ENCODE data around the gene MYOCOS.
"Not testable (repeated sequence)": the region's sequence is repeated elsewhere in the genome, so short reads cannot be mapped to it uniquely, and the experiment has no call there.

Gene MYOCOS

DNA sequence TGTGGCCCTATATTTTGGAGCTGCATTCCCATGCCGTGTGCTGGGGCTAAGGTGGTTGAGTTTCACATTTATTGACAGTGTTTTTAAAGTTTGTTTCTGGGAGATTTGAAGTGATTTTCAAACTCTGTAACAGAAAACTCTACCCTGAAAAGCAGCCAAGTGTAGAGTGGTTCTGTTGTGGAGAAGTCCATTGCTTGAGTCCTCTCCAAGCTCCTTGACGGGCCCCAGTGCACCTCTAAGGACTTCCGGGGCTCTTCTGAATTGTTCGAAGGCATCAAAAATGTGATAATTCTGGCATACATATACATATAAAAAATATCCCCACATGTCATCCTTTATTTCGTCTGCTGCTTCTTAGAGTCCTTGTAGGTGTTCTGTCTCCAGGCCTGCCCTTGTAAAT lies 5.0 kb downstream of the MYOCOS start:
- DNase-seq = no peak

DNA sequence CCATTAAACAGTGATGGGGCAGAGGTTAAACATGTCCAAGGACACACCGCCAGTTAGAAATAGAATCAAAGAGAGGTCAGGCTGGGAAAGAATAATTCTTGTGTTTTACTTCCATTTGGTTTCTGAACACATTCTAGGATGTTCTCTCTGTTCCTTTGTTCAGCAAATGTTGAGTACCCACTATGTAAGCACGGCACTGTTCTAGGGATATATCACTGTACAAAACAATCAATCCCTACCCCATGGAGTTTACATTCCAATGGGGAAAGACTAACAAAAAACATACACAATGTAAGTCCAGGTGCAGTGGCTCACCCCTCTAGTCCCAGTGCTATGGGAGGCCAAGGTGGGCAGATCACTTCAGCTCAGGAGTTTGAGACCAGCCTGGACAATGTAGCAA lies 6.2 kb downstream of the MYOCOS start:
- no peak for DNase-seq

DNA sequence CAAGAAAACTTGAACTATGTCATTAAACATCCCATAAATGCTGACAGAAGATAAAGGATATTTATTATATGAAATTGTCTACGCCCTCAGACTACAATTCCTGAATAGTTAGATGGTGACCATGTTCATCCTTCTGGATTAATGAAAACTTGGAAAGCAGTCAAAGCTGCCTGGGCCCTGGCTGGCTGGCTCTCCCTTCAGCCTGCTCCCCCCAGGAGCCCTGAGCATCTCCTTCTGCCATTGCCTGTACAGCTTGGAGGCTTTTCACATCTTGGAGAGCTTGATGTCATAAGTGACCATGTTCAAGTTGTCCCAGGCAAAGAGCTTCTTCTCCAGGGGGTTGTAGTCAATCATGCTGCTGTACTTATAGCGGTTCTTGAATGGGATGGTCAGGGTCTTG lies 13.6 kb downstream of the MYOCOS start:
- DNase-seq = no peak

DNA sequence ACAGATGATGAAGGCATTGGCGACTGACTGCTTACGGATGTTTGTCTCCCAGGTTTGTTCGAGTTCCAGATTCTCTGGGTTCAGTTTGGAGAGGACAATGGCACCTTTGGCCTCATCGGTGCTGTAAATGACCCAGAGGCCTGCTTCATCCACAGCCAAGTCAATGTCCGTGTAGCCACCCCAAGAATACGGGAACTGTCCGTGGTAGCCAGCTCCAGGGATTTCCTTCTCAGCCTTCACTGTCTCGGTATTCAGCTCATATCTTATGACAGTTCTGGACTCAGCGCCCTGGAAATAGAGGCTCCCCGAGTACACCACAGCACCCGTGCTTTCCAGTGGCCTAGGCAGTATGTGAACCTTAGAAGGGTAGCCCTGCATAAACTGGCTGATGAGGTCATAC lies 14.1 kb downstream of the MYOCOS start:
- DNase-seq = no peak

DNA sequence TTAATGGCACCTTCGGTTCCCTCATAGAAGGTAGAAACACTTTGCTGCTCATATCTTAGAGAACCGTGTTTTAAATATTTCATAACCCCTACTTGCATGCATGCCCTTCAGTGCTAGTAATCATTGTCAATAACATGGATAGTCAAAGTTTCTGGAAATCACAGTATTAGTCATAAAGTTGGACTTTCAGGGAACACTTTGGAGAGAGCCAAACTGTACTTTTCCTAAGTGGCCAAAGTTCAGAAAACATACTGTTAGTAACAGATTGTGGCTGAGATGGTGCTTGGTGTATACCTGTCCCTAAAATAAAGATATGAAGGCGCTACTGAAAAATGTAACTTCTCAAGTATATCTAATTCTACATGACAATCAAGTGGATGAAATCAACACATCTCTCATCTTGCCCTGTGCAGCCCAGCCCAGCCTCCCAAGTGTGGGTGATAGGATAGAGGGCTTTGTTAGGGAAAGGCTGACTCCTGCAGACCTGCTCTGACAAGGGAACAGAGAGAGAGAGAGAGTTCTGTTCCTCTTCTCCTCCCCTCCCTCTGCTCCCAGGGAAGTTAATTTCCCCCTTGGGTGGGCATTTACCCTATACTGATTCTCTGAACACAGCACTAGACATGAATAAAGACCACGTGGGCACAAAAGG lies 16.0 kb downstream of the MYOCOS start:
- DNase-seq = no peak

DNA sequence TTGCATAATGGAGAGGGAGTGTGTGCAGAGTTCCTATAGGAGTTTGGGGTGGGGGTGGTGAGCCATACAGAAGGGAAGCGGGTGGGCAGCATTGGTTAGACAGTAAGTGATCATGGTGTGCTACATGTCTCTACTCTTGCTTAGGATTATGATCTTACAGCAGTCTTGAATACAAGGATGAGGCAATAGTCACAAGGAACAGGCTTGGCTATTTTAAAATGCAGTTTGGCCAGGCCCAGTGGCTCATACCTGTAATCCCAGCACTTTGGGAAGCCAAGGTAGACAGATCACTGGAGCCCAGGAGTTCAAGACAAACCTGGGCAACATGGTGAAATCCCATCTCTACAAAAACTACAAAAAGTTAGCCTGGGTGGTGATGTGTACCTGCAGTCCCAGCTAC lies 18.2 kb downstream of the MYOCOS start:
- no peak for DNase-seq

DNA sequence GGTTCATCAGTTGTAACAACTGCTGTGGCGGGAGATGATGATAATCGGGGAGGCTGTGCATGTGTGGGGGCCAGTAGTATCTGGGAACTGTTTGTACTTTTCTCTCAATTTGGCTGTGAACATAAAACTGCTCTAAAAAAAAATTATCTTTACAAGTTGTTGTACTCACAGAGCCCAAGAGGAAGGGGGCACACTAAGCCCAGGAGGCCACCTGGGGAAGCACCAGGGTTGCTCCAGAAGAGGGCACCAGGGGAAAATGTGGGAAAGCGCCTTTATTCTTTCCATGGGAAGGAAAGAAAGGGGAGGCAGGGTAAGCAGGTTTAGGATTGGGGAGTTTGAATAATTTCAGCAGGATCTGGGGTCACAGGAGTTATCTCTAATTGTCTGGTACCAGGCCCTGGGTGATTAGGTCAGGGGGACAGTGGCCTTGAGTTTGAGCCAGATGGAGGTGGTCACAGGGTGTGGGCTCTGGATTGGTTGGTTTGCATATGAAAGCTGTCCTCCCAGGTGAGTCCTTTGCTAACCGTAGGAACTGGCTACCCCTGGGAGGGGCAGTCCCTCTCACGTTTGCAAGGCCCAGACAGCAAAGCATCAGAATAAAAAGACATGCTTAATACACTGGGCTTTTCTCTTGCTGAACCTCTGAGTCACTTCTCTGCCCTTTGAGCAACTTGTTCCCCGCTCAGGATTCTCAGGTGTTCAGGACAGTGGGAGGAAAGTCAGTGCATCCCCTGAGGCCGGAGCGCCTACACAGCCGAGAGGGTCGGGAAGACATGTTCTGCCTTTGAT lies 19.2 kb downstream of the MYOCOS start:
- no peak for DNase-seq

DNA sequence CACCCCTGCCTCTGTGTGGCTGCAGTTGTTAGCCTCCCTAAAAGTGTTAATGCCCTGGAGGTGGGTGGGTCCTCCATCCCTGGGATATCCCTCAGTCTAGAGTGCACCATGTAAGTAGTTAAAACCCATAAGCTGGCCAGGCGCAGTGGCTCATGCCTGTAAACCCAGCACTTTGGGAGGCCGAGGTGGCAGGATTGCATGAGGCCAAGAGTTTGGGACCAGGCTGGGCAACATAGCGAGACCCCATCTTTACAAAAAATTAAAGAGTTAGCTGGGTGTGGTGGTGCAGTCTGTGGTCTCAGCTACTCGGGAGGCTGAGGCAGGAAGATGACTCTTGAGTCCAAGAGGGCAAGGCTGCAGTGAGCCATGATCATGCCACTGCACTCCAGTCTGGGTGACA lies 20.2 kb downstream of the MYOCOS start:
- DNase-seq = no peak

DNA sequence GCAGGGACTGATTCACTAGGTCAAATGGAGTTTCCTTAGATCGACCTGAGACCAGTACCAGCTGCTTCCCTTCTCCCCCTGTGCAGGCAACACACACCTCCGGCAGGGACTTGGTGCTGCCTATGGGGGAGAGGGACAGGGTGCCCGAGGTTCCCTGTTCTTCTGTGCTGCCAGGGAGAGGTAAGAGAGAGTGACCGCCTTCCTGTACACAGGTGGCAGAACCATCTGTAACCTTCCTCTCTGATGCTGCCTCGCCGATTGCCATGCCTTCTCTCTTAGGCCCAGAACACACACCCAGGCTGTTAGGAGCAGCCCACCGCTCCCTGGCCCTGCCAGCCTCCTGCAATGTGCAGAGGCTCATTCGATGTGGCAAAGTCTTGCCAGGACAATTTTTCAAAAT lies 21.1 kb downstream of the MYOCOS start:
- no peak for DNase-seq

DNA sequence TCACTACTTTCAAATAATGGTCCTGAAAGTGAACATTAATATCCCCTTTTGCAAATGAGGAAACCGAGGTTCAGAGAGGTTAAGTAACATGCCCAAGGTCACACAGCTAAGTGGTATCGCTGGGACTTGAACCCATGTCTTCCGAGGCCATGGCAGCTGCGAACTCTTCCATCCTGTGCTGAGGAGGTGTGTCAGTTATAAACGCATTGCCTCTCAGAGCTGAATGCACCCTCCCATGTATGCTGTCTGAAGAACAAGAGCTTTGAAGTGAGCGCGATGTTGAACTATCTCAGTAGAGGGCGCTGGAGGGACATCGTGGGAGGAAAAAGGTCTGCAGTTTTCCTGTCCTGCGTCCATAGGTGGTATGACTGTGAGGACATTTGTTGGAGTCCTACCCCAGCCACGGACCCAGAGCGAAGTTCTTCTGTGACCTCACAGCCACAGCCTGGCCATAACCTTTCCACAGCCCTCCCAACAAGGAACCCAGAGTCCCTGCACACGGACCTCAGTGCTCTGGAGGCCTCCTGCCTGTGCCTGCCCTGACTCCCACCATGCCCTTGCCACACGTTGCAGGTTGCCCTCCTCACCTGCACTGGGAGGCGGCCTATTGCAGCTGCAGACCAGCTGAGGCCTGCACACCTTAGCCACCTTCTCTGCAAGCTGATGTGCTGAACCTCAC lies 22.9 kb downstream of the MYOCOS start:
- peak; percentile 79 for DNase-seq

DNA sequence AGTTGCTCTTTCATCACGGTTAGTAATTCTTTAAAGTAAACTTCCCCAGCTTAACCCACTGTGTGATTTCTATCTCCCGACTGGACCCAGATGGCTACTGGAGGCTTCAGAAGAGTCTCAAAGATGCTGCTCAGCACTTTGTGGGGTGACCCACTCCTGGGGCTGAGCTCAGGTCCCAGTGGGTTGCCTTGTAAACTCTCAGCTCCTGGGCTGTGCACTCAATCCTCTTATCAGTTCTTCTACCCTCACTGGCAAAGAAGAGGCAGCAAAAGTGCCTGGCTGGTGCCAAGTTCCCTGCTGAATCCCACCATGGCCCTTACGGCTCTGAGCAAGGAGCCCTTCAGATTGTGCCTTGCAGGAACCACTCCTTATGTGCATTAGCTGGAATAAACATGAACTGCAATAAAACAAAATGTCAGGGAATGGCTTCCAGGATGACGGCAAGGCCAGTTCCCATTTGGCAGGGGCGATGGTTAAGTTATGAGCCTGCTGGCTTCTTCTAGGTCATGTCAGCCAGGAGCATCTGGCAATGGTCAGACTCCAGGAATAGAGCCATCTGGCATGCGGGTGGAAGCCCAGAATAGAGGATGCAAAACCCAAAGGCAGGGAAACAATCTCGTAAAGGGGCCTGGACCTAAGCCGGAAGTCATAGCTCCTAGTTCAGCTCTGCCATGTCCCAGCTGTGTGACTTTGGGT lies 23.7 kb downstream of the MYOCOS start:
- DNase-seq = no peak

DNA sequence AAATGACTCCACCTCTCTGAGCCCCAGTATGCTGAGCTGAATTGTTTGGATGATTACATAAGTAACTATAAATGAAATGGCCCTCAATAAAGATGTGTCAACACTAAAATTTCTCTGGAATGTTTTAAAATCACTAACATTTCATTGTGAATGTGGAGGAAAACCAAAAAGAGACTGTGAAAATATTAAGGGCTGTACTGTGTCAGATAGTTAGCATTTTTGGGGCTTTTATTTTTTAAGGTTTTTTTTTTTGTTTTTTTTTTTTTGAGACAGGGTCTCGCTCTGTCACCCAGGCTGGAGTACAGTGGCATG lies 24.2 kb downstream of the MYOCOS start:
- no peak for DNase-seq

DNA sequence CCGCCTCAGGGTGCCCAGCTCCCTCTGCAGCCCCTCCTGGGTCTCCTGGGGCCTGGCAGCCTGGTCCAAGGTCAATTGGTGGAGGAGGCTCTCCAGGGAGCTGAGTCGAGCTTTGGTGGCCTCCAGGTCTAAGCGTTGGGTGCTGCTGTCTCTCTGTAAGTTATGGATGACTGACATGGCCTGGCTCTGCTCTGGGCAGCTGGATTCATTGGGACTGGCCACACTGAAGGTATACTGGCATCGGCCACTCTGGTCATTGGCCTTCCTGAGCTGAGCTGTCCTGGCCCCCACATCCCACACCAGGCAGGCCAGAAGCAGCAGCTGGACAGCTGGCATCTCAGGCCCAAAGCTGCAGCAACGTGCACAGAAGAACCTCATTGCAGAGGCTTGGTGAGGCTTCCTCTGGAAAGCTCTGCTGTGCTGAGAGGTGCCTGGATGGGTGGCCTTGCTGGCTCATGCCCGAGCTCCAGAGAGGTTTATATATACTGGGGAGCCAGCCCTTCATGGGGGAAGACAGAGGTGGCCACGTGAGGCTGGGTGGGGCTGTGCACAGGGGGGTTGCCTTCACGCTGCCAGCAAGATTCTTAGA lies 30.3 kb downstream of the MYOCOS start, which contains the start of gene MYOC:
MYOC (minus strand) TSS at position 455 of the 589 bp plus-strand sequence; CDS start at position 378, 77 bp downstream.
- DNase-seq = no peak

DNA sequence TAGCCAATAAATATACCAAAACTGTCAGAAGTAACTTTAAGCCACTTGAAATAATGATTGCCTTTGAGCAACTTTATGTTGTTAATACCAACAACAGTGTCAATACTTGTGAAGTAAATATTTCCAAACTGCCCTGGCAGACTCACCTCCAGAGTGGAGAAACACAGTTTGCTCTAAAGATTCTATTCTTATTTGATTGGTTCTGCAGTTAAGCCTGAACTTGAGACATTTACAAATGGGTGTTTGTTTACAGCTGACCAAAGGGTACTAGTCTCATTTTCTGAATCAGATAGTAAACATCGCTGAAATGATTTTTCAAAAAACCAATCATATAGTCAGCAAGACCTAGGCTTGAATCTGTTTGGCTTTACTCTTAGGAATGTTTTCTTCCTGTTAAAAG lies 31.8 kb downstream of the MYOCOS start:
- DNase-seq = no peak

DNA sequence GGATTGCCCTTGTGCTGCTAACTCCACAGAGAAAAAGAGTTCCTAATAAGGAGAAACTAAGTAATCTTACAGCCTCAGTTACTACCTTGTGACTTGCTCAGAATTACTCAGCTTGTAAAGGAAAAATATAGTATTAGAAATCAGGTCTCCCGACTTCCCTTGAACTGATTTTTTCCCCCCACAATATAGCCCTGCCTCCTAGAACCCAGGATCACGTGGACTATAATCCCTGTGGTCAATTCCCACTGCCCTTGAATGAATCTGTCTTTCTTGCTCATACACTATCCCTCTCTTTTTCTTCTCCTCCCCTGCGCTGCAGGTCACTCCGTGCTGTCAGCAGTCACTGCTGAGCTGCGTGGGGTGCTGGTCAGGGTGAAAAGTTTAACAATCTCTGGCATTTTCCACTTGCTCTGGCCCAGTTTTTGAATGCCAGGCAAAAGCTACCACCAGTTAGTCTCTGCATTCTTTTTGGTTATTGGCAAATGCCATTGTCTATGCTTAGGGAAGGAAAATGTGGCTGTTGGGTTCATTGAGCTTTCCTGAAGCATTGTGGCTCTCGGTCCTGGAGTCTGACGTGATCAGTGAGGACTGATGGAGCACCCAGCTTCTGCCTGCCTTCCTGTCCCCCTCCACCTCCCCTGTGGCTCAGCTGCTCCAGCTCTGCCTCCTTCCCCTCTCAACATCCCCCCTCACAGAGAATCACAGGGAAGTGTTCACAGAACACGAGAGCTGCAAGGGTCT lies 32.3 kb downstream of the MYOCOS start:
- no peak for DNase-seq

DNA sequence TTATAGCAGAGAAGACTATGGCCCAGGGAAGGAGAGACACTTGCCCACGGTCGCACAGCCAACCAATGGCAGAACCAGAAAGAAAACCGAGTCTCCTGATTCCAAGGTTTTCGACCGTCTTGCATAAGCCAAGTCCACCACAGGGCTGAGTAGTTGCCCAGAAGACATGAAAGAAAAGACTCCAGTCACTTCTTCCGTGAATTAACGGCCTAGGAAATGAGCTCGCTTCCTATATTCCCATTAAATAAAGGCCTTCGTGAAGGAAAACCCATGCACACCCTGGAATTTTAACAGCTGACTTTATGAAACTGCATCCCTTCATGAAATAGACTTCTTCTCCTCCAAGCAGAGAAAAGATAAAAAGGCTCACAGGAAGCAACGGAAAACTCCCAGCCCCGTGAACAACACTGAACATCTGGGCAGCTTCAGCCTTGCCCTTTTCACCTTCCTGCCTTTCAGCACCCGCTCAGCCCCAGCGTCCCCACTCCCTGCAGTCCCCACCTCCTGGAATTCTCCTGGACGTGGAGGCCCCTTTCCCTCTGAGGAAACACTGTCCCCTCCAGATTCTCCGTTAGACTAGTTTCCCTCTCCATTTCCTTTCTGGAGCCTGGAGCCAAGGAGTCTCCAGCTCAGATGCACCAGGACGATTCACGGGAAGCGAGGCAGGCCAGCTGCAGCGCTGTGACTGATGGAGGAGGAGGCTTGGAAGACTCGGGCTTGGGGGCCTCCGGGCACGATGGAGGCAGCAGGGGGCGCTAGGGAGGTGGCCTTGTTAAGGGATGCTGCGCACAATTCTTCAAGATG lies 33.1 kb downstream of the MYOCOS start:
- DNase-seq = peak; percentile 87

DNA sequence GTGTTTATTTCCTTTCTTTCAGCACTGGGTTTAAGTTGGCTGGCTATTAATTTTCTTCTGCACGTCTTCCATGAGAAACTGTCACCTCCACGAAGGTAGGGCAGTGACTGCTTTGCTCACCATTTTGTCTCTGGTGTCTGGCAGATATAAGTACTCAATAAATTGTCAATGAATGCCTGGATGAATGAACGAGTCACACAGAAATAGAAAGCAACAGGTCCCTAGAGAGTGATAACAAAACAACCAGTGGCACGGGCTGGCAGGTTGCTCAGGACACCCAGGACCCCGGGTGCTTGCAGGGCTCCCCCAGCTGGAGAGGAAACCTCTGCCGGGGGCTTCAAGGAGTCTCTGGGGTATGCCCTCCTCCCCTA lies 33.7 kb downstream of the MYOCOS start:
- no peak for DNase-seq

DNA sequence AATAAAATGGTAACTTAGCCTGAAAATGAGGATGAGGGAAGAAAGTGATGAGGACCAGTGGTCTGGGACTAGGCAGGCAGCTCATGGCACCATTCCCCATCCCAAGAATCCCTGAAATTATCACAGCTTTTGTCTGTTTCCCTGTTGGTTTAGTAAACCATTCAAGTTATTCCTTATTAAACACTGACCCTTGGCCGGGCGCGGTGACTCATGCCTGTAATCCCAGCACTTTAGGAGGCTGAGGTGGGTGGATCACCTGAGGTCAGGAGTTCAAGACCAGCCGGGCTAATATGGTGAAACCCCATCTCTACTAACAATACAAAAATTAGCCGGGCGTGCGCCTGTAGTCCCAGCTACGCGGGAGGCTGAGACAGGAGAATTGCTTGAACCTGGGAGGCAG lies 34.2 kb downstream of the MYOCOS start:
- not testable (repeated sequence) for DNase-seq

DNA sequence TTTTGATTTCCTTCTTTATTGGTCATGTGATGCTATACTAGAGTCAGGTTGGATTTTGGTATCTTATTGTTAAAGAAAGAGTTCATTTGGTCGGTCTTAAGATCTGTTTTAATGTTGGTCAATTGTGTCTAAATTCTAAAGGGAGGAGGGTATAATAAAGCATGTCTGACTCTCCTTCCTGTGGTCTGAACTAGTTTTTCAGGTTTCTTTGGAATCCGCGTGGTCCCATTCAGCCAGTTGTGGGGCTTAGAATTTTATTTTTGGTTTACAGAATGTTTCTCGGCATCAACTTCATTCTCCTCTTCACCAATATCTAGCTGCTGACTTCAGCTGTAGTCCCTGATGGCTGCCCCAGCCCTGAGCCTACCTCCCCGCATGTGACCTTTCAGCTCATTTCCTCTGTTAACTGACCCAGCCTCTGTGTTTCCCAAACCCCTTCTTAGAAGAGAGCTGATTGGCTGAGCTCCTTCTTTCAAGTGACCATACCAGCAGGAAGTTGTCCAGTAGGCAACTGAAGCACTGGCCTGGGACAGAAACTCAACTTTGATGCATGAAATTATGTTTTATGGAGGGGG lies 39.1 kb downstream of the MYOCOS start:
- no peak for DNase-seq

DNA sequence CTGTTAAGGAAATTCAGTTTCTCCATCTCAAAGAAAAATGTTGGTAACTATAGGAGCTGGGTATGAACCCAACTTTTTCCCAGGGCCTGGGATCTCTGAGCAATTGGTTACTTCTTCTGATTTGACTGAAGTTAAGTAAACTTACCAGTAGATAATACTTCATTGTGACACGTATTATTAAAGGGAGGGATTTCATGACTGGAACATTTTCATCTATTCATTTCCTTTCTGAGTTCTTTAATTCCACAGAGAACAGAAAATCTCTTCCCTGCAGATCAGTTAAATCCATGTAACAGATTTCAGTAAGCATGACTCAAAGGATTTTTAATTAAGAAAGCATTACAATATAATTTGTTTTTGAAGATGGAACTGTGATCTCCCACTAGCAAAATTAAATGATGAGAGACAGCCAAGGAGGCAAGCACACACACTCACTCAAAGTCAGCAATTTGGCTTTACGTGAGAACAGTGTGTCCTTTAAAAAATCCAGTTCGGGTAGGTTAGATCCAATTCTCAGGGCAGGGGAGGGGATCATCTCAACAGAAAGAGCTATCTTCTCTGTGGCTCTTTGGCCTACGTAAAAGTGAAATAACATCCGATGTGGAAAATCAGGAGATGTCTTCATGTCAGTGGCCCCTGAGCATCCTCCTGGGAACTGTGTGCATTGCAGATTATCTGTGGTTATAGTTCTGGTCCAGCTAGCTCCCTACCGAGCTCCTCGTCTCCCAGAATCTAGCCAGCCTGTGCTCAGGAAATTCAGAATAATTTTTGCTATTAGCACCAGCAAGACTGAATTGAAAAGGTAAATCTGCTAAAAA lies 41.2 kb downstream of the MYOCOS start:
- no peak for DNase-seq

All from stimulated activated CD4-positive, alpha-beta T cell treated with anti-CD3 and anti-CD28 coated beads, Interleukin-15, amount 100 ng/mL, for 24 hours (primary cell).